ENCODE measurements around the gene SERPING1.

SERPING1 gene

GRCh38 chr11:57624864-57625263 lies 27.4 kb downstream of the SERPING1 start:
- Histone ChIP-seq H2AFZ (ENCODE audit: low read length) (no peak overlapping the region), H3K27ac (ENCODE audit: low read length) (no peak overlapping the region), H3K4me2 (ENCODE audit: low read depth, low read length) (no peak overlapping the region), H3K4me3 (ENCODE audit: low read length) (no peak overlapping the region), H4K20me1 (ENCODE audit: insufficient read depth, low read length) (no peaks in the 10 kb centered on the region), H3F3A (ENCODE audit: insufficient read depth, low read length) (no peaks in the 10 kb centered on the region), H3K4me1 (ENCODE audit: low read length) (no peaks in the 10 kb centered on the region), H3K27me3 (replicated peaks; ENCODE audit: insufficient read depth, low read length) (no peaks in the 10 kb centered on the region), H3K79me2 (ENCODE audit: low read length) (no peaks in the 10 kb centered on the region), H3K9me2 (replicated peaks; ENCODE audit: insufficient read depth, low read length) (no peaks in the 10 kb centered on the region), H3K9me3 (replicated peaks; ENCODE audit: insufficient read depth, low read length) (no peaks in the 10 kb centered on the region), H3K36me3 (replicated peaks; ENCODE audit: insufficient read depth, low read length) (no peaks in the 10 kb centered on the region), H3K9ac (ENCODE audit: low read length) (no peak overlapping the region)
- no peak for DNase-seq
- TF ChIP-seq EZH2 (optimal IDR thresholded peaks at IDR 0.05; ENCODE audit: low read depth, low read length) (no peak), CTCF (IDR thresholded peaks at IDR 0.05; ENCODE audit: low read length) (no peak), EZH2phosphoT487 (IDR thresholded peaks at IDR 0.05; ENCODE audit: low read length) (no peak)

- Histone ChIP-seq H3K36me3 (replicated peaks; ENCODE audit: insufficient read depth, low read length) (no peaks in the 10 kb centered on the region), H3K27ac (ENCODE audit: low read length) (no peak overlapping the region), H3F3A (ENCODE audit: insufficient read depth, low read length) (no peaks in the 10 kb centered on the region), H2AFZ (ENCODE audit: low read length) (no peak overlapping the region), H3K9me2 (replicated peaks; ENCODE audit: insufficient read depth, low read length) (no peaks in the 10 kb centered on the region), H3K9me3 (replicated peaks; ENCODE audit: insufficient read depth, low read length) (no peaks in the 10 kb centered on the region), H3K4me1 (ENCODE audit: low read length) (no peaks in the 10 kb centered on the region), H3K27me3 (replicated peaks; ENCODE audit: insufficient read depth, low read length) (no peaks in the 10 kb centered on the region), H3K9ac (ENCODE audit: low read length) (no peak overlapping the region), H3K4me2 (ENCODE audit: low read depth, low read length) (no peak overlapping the region), H3K4me3 (ENCODE audit: low read length) (no peak overlapping the region), H3K79me2 (ENCODE audit: low read length) (no peaks in the 10 kb centered on the region), H4K20me1 (ENCODE audit: insufficient read depth, low read length) (no peaks in the 10 kb centered on the region)
- no peak for DNase-seq
- TF ChIP-seq CTCF (IDR thresholded peaks at IDR 0.05; ENCODE audit: low read length) (no peak), EZH2phosphoT487 (IDR thresholded peaks at IDR 0.05; ENCODE audit: low read length) (no peak), EZH2 (optimal IDR thresholded peaks at IDR 0.05; ENCODE audit: low read depth, low read length) (no peak)
These were observed 29.4 kb downstream of the SERPING1 start for GRCh38 chr11:57626895-57627294.

- Histone ChIP-seq H3K27ac (ENCODE audit: low read length) (no peak overlapping the region), H3K9me3 (replicated peaks; ENCODE audit: insufficient read depth, low read length) (no peaks in the 10 kb centered on the region), H3K79me2 (ENCODE audit: low read length) (no peaks in the 10 kb centered on the region), H3K4me1 (ENCODE audit: low read length) (no peaks in the 10 kb centered on the region), H3K4me2 (ENCODE audit: low read depth, low read length) (no peak overlapping the region), H3K36me3 (replicated peaks; ENCODE audit: insufficient read depth, low read length) (no peaks in the 10 kb centered on the region), H3K9me2 (replicated peaks; ENCODE audit: insufficient read depth, low read length) (no peaks in the 10 kb centered on the region), H3K27me3 (replicated peaks; ENCODE audit: insufficient read depth, low read length) (no peaks in the 10 kb centered on the region), H2AFZ (ENCODE audit: low read length) (no peak overlapping the region), H4K20me1 (ENCODE audit: insufficient read depth, low read length) (no peaks in the 10 kb centered on the region), H3F3A (ENCODE audit: insufficient read depth, low read length) (no peaks in the 10 kb centered on the region), H3K9ac (ENCODE audit: low read length) (no peak overlapping the region), H3K4me3 (ENCODE audit: low read length) (no peak overlapping the region)
- no peak for TF ChIP-seq CTCF (IDR thresholded peaks at IDR 0.05; ENCODE audit: low read length)
- TF ChIP-seq EZH2phosphoT487 (IDR thresholded peaks at IDR 0.05; ENCODE audit: low read length) = no peak
- DNase-seq = no peak
These were observed 32.7 kb downstream of the SERPING1 start for GRCh38 chr11:57630171-57630570.

All from MM.1S (cell line).